Naive B cell (primary cell): ENCODE measurements around the gene AVPR1B. TPM values are rescaled to one million over a fixed set of nuclear protein-coding genes. Genes with fewer than 3 reads are reported as not detected.

ENCODE experiments used
- ATAC-seq, 2 donors: fragments of 150-1000 bp; cut with Tn5 transposase; 2 replicates each; pipeline ENCODE4 v1.10.0; 2021; ENCODE audit warnings: low read depth in 2 of 2, mild to moderate bottlenecking in 2 of 2, moderate library complexity in 2 of 2
- DNase-seq: peaks from one replicate; pipeline ENCODE4 v3.0.0; 2022
- H3K27ac Mint-ChIP-seq, 6 donors: one replicate each; pipeline ENCODE4 v1.8.0; 2020 to 2022; ENCODE audit warnings: mild to moderate bottlenecking in 6 of 6, mixed read lengths in 6 of 6, moderate library complexity in 5 of 6, inconsistent platforms in 2 of 6
- H3K27me3 Mint-ChIP-seq, 3 donors: one replicate each; pipeline ENCODE4 v1.8.0; 2021 to 2022; ENCODE audit warnings: mixed read lengths in 3 of 3, mild to moderate bottlenecking in 1 of 3
- H3K36me3 Mint-ChIP-seq, 2 donors: one replicate each; pipeline ENCODE4 v1.8.0; 2020 to 2022; ENCODE audit warnings: mixed read lengths in 2 of 2, inconsistent platforms in 1 of 2, mild to moderate bottlenecking in 1 of 2
- H3K4me1 Mint-ChIP-seq, 3 donors: one replicate each; pipeline ENCODE4 v1.8.0; 2020 to 2022; ENCODE audit warnings: mixed read lengths in 3 of 3, inconsistent platforms in 1 of 3, mild to moderate bottlenecking in 1 of 3, moderate library complexity in 1 of 3
- H3K4me3 Mint-ChIP-seq, 8 donors: one replicate each; pipeline ENCODE4 v1.8.0; 2020 to 2022; ENCODE audit warnings: mild to moderate bottlenecking in 8 of 8, mixed read lengths in 8 of 8, moderate library complexity in 8 of 8, inconsistent platforms in 2 of 8
- H3K9me3 Mint-ChIP-seq, 7 donors: one replicate each; pipeline ENCODE4 v1.8.0; 2020 to 2022; ENCODE audit warnings: mixed read lengths in 7 of 7, mild to moderate bottlenecking in 5 of 7, inconsistent platforms in 2 of 7, moderate library complexity in 1 of 7
- polyA plus RNA-seq, 6 donors: library from polyadenylated mRNA; unstranded; fragments of 300-500 nt; fragmentation: Illumina TruSeq; gene quantifications; one replicate each; pipeline ENCODE4 v1.2.3, GENCODE V29; 2021; ENCODE audit warnings: low read depth in 6 of 6

Gene AVPR1B
- not detected for polyA plus RNA-seq

GRCh38 chr1:206117151-206117948 lies at the start of gene AVPR1B:
TSS of gene AVPR1B (minus strand) at chr1:206117388. CDS start at chr1:206116890, 498 bp downstream.
- Mint-ChIP-seq H3K27me3 (peaks cover 24 to 61% (median 56%) of the 10 kb centered on the region in 3 donors), H3K4me3 (peak within 1 kb of the TSS; percentile 17 to 91 (median 84)), H3K27ac (peak within 1 kb of the TSS in 5 of 6 donors; percentile 42 to 79 (median 63)), H3K9me3 (peaks cover 4 to 21% (median 18%) of the 10 kb centered on the region in 7 donors), H3K4me1 (peaks cover 17 to 22% (median 19%) of the 10 kb centered on the region in 3 donors), H3K36me3 (peaks cover 5 to 14% of the 10 kb centered on the region in 2 donors)
- peak; percentile 81 to 83 for ATAC-seq
- peak; percentile 37 for DNase-seq

- DNase-seq (no peak), ATAC-seq (no peak)
- Mint-ChIP-seq H3K9me3 (peaks cover 0 to 3% (median 0%) of the 10 kb centered on the region in 7 donors), H3K36me3 (no peaks in the 10 kb centered on the region), H3K27me3 (peaks cover 5 to 48% (median 12%) of the 10 kb centered on the region in 3 donors), H3K4me3 (no peak overlapping the region), H3K4me1 (no peaks in the 10 kb centered on the region), H3K27ac (no peak overlapping the region)
These were observed 28.6 kb upstream of the AVPR1B start for GRCh38 chr1:206145771-206146290.

- no peak overlapping the region for H3K4me3 Mint-ChIP-seq
These were observed 27.4 kb upstream of the AVPR1B start for GRCh38 chr1:206144605-206145004.

GRCh38 chr1:206143537-206144172 lies 26.5 kb upstream of the AVPR1B start:
- ATAC-seq (no peak), DNase-seq (no peak)
- Mint-ChIP-seq H3K27me3 (peaks cover 18 to 70% (median 31%) of the 10 kb centered on the region in 3 donors), H3K9me3 (peaks cover 0 to 3% (median 0%) of the 10 kb centered on the region in 7 donors), H3K4me3 (no peak overlapping the region), H3K27ac (peak overlapping the region in 1 of 6 donors; percentile 33), H3K36me3 (no peaks in the 10 kb centered on the region), H3K4me1 (no peaks in the 10 kb centered on the region)

More at GRCh38 chr1:206144605-206145004, 27.4 kb upstream of the AVPR1B start:
- Mint-ChIP-seq H3K4me1 (no peaks in the 10 kb centered on the region), H3K36me3 (no peaks in the 10 kb centered on the region), H3K27ac (no peak overlapping the region), H3K27me3 (peaks cover 13 to 60% (median 24%) of the 10 kb centered on the region in 3 donors), H3K9me3 (peaks cover 0 to 3% (median 0%) of the 10 kb centered on the region in 7 donors)
- ATAC-seq (no peak), DNase-seq (no peak)

GRCh38 chr1:206142770-206143169 lies 25.6 kb upstream of the AVPR1B start:
- DNase-seq (no peak), ATAC-seq (no peak)
- Mint-ChIP-seq H3K36me3 (no peaks in the 10 kb centered on the region), H3K27ac (no peak overlapping the region), H3K9me3 (no peaks in the 10 kb centered on the region), H3K4me1 (no peaks in the 10 kb centered on the region), H3K27me3 (peaks cover 27 to 79% (median 40%) of the 10 kb centered on the region in 3 donors), H3K4me3 (no peak overlapping the region)

GRCh38 chr1:206142011-206142410 lies 24.8 kb upstream of the AVPR1B start:
- Mint-ChIP-seq H3K4me3 (peak overlapping the region in 1 of 8 donors; percentile 36), H3K9me3 (no peaks in the 10 kb centered on the region), H3K36me3 (no peaks in the 10 kb centered on the region), H3K4me1 (no peaks in the 10 kb centered on the region), H3K27ac (no peak overlapping the region), H3K27me3 (peaks cover 31 to 79% (median 41%) of the 10 kb centered on the region in 3 donors)
- no peak for DNase-seq
- ATAC-seq: no peak

GRCh38 chr1:206136241-206136640 lies 19.1 kb upstream of the AVPR1B start:
- H3K27ac Mint-ChIP-seq: peak overlapping the region in 1 of 6 donors; percentile 12
- H3K36me3 Mint-ChIP-seq: no peaks in the 10 kb centered on the region
- H3K9me3 Mint-ChIP-seq: peaks cover 0 to 1% (median 0%) of the 10 kb centered on the region in 7 donors
- no peak overlapping the region for H3K4me3 Mint-ChIP-seq
- no peak for ATAC-seq
- DNase-seq: no peak
- peaks cover 5 to 9% (median 6%) of the 10 kb centered on the region in 3 donors for H3K4me1 Mint-ChIP-seq
- H3K27me3 Mint-ChIP-seq: peaks cover 26 to 35% (median 34%) of the 10 kb centered on the region in 3 donors

GRCh38 chr1:206135248-206135647 lies 18.1 kb upstream of the AVPR1B start:
- Mint-ChIP-seq H3K4me1 (peaks cover 5 to 9% (median 6%) of the 10 kb centered on the region in 3 donors), H3K9me3 (peaks cover 0 to 1% (median 0%) of the 10 kb centered on the region in 7 donors), H3K36me3 (no peaks in the 10 kb centered on the region), H3K27ac (peak overlapping the region in 2 of 6 donors; percentile 32 to 62), H3K27me3 (peaks cover 25 to 28% (median 25%) of the 10 kb centered on the region in 3 donors), H3K4me3 (peak overlapping the region in 1 of 8 donors; percentile 0)
- ATAC-seq: peak in 1 of 2 donors; percentile 27
- DNase-seq: no peak

GRCh38 chr1:206133751-206134415 lies 16.7 kb upstream of the AVPR1B start:
- Mint-ChIP-seq H3K9me3 (peaks cover 0 to 1% (median 0%) of the 10 kb centered on the region in 7 donors), H3K36me3 (no peaks in the 10 kb centered on the region), H3K27me3 (peaks cover 13 to 21% (median 20%) of the 10 kb centered on the region in 3 donors), H3K27ac (no peak overlapping the region), H3K4me3 (no peak overlapping the region), H3K4me1 (peaks cover 5 to 9% (median 6%) of the 10 kb centered on the region in 3 donors)
- no peak for DNase-seq
- no peak for ATAC-seq

- H3K4me1 Mint-ChIP-seq: peaks cover 5 to 9% (median 6%) of the 10 kb centered on the region in 3 donors
- no peaks in the 10 kb centered on the region for H3K9me3 Mint-ChIP-seq
- no peaks in the 10 kb centered on the region for H3K36me3 Mint-ChIP-seq
- peak overlapping the region in 1 of 8 donors; percentile 29 for H3K4me3 Mint-ChIP-seq
- DNase-seq: no peak
- ATAC-seq: no peak
- H3K27me3 Mint-ChIP-seq: peaks cover 10 to 25% (median 18%) of the 10 kb centered on the region in 3 donors
- H3K27ac Mint-ChIP-seq: no peak overlapping the region
These were observed 13.8 kb upstream of the AVPR1B start for GRCh38 chr1:206131037-206131436.

GRCh38 chr1:206128196-206128595 lies 11.0 kb upstream of the AVPR1B start:
- Mint-ChIP-seq H3K4me3 (no peak overlapping the region), H3K4me1 (no peaks in the 10 kb centered on the region), H3K27ac (no peak overlapping the region), H3K36me3 (no peaks in the 10 kb centered on the region), H3K27me3 (peaks cover 18 to 28% (median 22%) of the 10 kb centered on the region in 3 donors), H3K9me3 (peaks cover 0 to 3% (median 0%) of the 10 kb centered on the region in 7 donors)
- DNase-seq (no peak), ATAC-seq (no peak)

- Mint-ChIP-seq H3K9me3 (peaks cover 0 to 7% (median 3%) of the 10 kb centered on the region in 7 donors), H3K4me3 (no peak overlapping the region), H3K27ac (peak overlapping the region in 1 of 6 donors; percentile 39), H3K4me1 (no peaks in the 10 kb centered on the region), H3K27me3 (peaks cover 26 to 29% (median 26%) of the 10 kb centered on the region in 3 donors), H3K36me3 (peaks cover 2 to 4% of the 10 kb centered on the region in 2 donors)
- no peak for DNase-seq
- no peak for ATAC-seq
These were observed 10.1 kb upstream of the AVPR1B start for GRCh38 chr1:206127336-206127735.

- Mint-ChIP-seq H3K9me3 (peaks cover 4 to 27% (median 19%) of the 10 kb centered on the region in 7 donors), H3K27ac (no peak overlapping the region), H3K36me3 (peaks cover 9 to 16% of the 10 kb centered on the region in 2 donors), H3K27me3 (peaks cover 32 to 45% (median 45%) of the 10 kb centered on the region in 3 donors), H3K4me1 (no peaks in the 10 kb centered on the region), H3K4me3 (no peak overlapping the region)
- ATAC-seq (no peak), DNase-seq (no peak)
These were observed 8.2 kb upstream of the AVPR1B start for GRCh38 chr1:206125346-206125745.
